Fibroblast of peridontal ligament (primary cell): Measurements from ENCODE around the gene KBTBD8.
A peak's percentile ranks its signal among the peaks of the same experiment; 100 is the strongest.

Experiments used
- DNase-seq: peaks from one replicate; pipeline ENCODE4 v3.0.0-alpha.2; 2010; ENCODE audit errors: extremely low read depth

The KBTBD8 gene

GRCh38 chr3:66997560-66998112 lies 471 bp upstream of the KBTBD8 start:
- peak; percentile 97 for DNase-seq

- no peak for DNase-seq
Observed at GRCh38 chr3:66998904-66999235, 763 bp downstream of the KBTBD8 start.

- DNase-seq: peak; percentile 29
Observed at GRCh38 chr3:67000009-67000408, 1.9 kb downstream of the KBTBD8 start.

- no peak for DNase-seq
Observed at GRCh38 chr3:67001086-67001861, 3.2 kb downstream of the KBTBD8 start.

GRCh38 chr3:67005974-67006373 lies 7.9 kb downstream of the KBTBD8 start:
- DNase-seq: no peak

- DNase-seq: peak; percentile 57
Observed at GRCh38 chr3:67006460-67006859, 8.4 kb downstream of the KBTBD8 start.

- DNase-seq: no peak
Observed at GRCh38 chr3:67008388-67008787, 10.3 kb downstream of the KBTBD8 start.

GRCh38 chr3:67009716-67010115 lies 11.6 kb downstream of the KBTBD8 start:
- DNase-seq: peak; percentile 50

GRCh38 chr3:67011414-67012131 lies 13.5 kb downstream of the KBTBD8 start:
- no peak for DNase-seq

GRCh38 chr3:67012564-67012963 lies 14.5 kb downstream of the KBTBD8 start:
- DNase-seq: no peak

- no peak for DNase-seq
Observed at GRCh38 chr3:67015702-67016484, 17.8 kb downstream of the KBTBD8 start.

GRCh38 chr3:67016522-67017080 lies 18.5 kb downstream of the KBTBD8 start:
- DNase-seq: no peak

- DNase-seq: peak; percentile 35
Observed at GRCh38 chr3:67017211-67017610, 19.1 kb downstream of the KBTBD8 start.

GRCh38 chr3:67018105-67018788 lies 20.1 kb downstream of the KBTBD8 start:
- DNase-seq: no peak

- no peak for DNase-seq
Observed at GRCh38 chr3:67018789-67019526, 20.9 kb downstream of the KBTBD8 start.

GRCh38 chr3:67028001-67028784 lies 30.1 kb downstream of the KBTBD8 start:
- DNase-seq: no peak

GRCh38 chr3:67030785-67031740 lies 33.0 kb downstream of the KBTBD8 start:
- no peak for DNase-seq

GRCh38 chr3:67031986-67032385 lies 33.9 kb downstream of the KBTBD8 start:
- no peak for DNase-seq

- no peak for DNase-seq
Observed at GRCh38 chr3:67033079-67033478, 35.0 kb downstream of the KBTBD8 start.
